ENCODE data around the gene RPS6KA1. TPM values are rescaled to one million over a fixed set of nuclear protein-coding genes. Genes with fewer than 3 reads are reported as not detected.

RPS6KA1 gene
- total RNA-seq, 1 experiment from 2014 or later = 65.5 TPM

DNA sequence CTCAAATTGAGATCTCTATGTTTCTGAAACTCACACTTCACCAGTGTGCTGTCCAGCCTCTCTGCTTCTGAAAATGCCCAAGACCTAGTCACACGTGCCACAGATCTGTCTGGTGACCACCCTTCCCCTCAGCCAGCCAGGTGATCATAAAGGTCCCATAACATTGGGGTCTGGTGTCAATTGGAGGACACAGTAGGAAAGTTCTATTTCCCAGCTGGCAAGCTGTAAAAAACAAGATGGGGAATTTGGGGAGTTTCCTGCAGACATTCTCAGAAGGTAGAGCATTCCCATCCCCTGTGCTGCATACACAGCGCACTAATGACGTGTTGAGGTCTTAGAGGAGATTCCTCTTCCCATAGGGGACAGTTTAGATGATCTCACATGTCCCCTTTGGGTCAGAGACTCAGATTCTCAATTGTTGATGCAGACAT, 50.1 kb downstream of the RPS6KA1 start:
- H3K4me3 Mint-ChIP-seq = no peak overlapping the region
- ChIA-PET CTCF (interaction anchor here (1.0 to 1.4 kb wide), 2 partner anchors 14 to 80 kb away, joined by 3 to 6 read pairs; no protein-coding TSS in a partner anchor), POLR2A (no interaction called here)

More for the DNA sequence above, 50.1 kb downstream of the RPS6KA1 start:
- Mint-ChIP-seq H3K4me1 (no peaks in the 10 kb centered on the region), H3K27me3 (ENCODE audit: low read depth) (no peaks in the 10 kb centered on the region), H3K9me3 (no peaks in the 10 kb centered on the region), H3K27ac (no peak overlapping the region), H3K36me3 (peaks cover 4% of the 10 kb centered on the region)
- DNase-seq (ENCODE audit: low spot score) (no peak), ATAC-seq (no peak)
- TF ChIP-seq MXD4 (CRISPR knock-in tag; IDR thresholded peaks at IDR 0.05; ENCODE audit: borderline replicate concordance) (no peak), ZNF423 (CRISPR knock-in tag; IDR thresholded peaks at IDR 0.05) (no peak), ZNF671 (CRISPR knock-in tag; IDR thresholded peaks at IDR 0.05) (no peak), SMAD3 (CRISPR knock-in tag; IDR thresholded peaks at IDR 0.05; ENCODE audit: borderline replicate concordance) (no peak), ZNF317 (CRISPR knock-in tag; IDR thresholded peaks at IDR 0.05; ENCODE audit: borderline replicate concordance, low read depth) (no peak), OVOL2 (CRISPR knock-in tag; IDR thresholded peaks at IDR 0.05; ENCODE audit: borderline replicate concordance) (no peak), FOXP1 (CRISPR knock-in tag; IDR thresholded peaks at IDR 0.05; ENCODE audit: borderline replicate concordance) (no peak), ELF4 (CRISPR knock-in tag; IDR thresholded peaks at IDR 0.05; ENCODE audit: low read depth) (no peak), NFATC4 (CRISPR knock-in tag; IDR thresholded peaks at IDR 0.05) (no peak)
- TF ChIP-seq, protein P1, sequence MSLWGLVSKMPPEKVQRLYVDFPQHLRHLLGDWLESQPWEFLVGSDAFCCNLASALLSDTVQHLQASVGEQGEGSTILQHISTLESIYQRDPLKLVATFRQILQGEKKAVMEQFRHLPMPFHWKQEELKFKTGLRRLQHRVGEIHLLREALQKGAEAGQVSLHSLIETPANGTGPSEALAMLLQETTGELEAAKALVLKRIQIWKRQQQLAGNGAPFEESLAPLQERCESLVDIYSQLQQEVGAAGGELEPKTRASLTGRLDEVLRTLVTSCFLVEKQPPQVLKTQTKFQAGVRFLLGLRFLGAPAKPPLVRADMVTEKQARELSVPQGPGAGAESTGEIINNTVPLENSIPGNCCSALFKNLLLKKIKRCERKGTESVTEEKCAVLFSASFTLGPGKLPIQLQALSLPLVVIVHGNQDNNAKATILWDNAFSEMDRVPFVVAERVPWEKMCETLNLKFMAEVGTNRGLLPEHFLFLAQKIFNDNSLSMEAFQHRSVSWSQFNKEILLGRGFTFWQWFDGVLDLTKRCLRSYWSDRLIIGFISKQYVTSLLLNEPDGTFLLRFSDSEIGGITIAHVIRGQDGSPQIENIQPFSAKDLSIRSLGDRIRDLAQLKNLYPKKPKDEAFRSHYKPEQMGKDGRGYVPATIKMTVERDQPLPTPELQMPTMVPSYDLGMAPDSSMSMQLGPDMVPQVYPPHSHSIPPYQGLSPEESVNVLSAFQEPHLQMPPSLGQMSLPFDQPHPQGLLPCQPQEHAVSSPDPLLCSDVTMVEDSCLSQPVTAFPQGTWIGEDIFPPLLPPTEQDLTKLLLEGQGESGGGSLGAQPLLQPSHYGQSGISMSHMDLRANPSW (CRISPR knock-in tag; conservative IDR thresholded peaks at IDR 0.05; ENCODE audit: low read depth) = no peak
- TF ChIP-seq, protein P2, sequence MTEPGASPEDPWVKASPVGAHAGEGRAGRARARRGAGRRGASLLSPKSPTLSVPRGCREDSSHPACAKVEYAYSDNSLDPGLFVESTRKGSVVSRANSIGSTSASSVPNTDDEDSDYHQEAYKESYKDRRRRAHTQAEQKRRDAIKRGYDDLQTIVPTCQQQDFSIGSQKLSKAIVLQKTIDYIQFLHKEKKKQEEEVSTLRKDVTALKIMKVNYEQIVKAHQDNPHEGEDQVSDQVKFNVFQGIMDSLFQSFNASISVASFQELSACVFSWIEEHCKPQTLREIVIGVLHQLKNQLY (CRISPR knock-in tag; IDR thresholded peaks at IDR 0.05) = no peak
- TF ChIP-seq, protein P3, sequence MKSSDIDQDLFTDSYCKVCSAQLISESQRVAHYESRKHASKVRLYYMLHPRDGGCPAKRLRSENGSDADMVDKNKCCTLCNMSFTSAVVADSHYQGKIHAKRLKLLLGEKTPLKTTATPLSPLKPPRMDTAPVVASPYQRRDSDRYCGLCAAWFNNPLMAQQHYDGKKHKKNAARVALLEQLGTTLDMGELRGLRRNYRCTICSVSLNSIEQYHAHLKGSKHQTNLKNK (CRISPR knock-in tag; IDR thresholded peaks at IDR 0.05) = no peak
- TF ChIP-seq, protein P4, sequence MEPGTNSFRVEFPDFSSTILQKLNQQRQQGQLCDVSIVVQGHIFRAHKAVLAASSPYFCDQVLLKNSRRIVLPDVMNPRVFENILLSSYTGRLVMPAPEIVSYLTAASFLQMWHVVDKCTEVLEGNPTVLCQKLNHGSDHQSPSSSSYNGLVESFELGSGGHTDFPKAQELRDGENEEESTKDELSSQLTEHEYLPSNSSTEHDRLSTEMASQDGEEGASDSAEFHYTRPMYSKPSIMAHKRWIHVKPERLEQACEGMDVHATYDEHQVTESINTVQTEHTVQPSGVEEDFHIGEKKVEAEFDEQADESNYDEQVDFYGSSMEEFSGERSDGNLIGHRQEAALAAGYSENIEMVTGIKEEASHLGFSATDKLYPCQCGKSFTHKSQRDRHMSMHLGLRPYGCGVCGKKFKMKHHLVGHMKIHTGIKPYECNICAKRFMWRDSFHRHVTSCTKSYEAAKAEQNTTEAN (CRISPR knock-in tag; IDR thresholded peaks at IDR 0.05) = no peak
- TF ChIP-seq, protein P5, sequence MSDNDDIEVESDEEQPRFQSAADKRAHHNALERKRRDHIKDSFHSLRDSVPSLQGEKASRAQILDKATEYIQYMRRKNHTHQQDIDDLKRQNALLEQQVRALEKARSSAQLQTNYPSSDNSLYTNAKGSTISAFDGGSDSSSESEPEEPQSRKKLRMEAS (CRISPR knock-in tag; IDR thresholded peaks at IDR 0.05) = no peak
- TF ChIP-seq, protein P6, sequence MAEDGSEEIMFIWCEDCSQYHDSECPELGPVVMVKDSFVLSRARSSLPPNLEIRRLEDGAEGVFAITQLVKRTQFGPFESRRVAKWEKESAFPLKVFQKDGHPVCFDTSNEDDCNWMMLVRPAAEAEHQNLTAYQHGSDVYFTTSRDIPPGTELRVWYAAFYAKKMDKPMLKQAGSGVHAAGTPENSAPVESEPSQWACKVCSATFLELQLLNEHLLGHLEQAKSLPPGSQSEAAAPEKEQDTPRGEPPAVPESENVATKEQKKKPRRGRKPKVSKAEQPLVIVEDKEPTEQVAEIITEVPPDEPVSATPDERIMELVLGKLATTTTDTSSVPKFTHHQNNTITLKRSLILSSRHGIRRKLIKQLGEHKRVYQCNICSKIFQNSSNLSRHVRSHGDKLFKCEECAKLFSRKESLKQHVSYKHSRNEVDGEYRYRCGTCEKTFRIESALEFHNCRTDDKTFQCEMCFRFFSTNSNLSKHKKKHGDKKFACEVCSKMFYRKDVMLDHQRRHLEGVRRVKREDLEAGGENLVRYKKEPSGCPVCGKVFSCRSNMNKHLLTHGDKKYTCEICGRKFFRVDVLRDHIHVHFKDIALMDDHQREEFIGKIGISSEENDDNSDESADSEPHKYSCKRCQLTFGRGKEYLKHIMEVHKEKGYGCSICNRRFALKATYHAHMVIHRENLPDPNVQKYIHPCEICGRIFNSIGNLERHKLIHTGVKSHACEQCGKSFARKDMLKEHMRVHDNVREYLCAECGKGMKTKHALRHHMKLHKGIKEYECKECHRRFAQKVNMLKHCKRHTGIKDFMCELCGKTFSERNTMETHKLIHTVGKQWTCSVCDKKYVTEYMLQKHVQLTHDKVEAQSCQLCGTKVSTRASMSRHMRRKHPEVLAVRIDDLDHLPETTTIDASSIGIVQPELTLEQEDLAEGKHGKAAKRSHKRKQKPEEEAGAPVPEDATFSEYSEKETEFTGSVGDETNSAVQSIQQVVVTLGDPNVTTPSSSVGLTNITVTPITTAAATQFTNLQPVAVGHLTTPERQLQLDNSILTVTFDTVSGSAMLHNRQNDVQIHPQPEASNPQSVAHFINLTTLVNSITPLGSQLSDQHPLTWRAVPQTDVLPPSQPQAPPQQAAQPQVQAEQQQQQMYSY (CRISPR knock-in tag; IDR thresholded peaks at IDR 0.05) = no peak
- TF ChIP-seq, protein P7, sequence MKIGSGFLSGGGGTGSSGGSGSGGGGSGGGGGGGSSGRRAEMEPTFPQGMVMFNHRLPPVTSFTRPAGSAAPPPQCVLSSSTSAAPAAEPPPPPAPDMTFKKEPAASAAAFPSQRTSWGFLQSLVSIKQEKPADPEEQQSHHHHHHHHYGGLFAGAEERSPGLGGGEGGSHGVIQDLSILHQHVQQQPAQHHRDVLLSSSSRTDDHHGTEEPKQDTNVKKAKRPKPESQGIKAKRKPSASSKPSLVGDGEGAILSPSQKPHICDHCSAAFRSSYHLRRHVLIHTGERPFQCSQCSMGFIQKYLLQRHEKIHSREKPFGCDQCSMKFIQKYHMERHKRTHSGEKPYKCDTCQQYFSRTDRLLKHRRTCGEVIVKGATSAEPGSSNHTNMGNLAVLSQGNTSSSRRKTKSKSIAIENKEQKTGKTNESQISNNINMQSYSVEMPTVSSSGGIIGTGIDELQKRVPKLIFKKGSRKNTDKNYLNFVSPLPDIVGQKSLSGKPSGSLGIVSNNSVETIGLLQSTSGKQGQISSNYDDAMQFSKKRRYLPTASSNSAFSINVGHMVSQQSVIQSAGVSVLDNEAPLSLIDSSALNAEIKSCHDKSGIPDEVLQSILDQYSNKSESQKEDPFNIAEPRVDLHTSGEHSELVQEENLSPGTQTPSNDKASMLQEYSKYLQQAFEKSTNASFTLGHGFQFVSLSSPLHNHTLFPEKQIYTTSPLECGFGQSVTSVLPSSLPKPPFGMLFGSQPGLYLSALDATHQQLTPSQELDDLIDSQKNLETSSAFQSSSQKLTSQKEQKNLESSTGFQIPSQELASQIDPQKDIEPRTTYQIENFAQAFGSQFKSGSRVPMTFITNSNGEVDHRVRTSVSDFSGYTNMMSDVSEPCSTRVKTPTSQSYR (CRISPR knock-in tag; IDR thresholded peaks at IDR 0.05) = no peak

Measured in WTC11 (cell line).